ENCODE results near the gene AATK.
A peak's percentile ranks its signal among the peaks of the same experiment; 100 is the strongest.

AATK gene

GRCh38 chr17:81143200-81143527 lies 22.9 kb downstream of the AATK start:
- DNase-seq (ENCODE audit: low read depth): no peak

GRCh38 chr17:81142301-81143199 lies 23.5 kb downstream of the AATK start:
- DNase-seq (ENCODE audit: low read depth): peak; percentile 71

- DNase-seq (ENCODE audit: low read depth): no peak
These were observed 25.3 kb downstream of the AATK start for GRCh38 chr17:81140695-81141094.

GRCh38 chr17:81140018-81140417 lies 26.0 kb downstream of the AATK start:
- DNase-seq (ENCODE audit: low read depth): no peak

GRCh38 chr17:81139428-81139827 lies 26.6 kb downstream of the AATK start:
- no peak for DNase-seq (ENCODE audit: low read depth)

GRCh38 chr17:81138500-81138899 lies 27.5 kb downstream of the AATK start:
- DNase-seq (ENCODE audit: low read depth): no peak

- no peak for DNase-seq (ENCODE audit: low read depth)
These were observed 27.9 kb downstream of the AATK start for GRCh38 chr17:81138083-81138482.

- no peak for DNase-seq (ENCODE audit: low read depth)
These were observed 28.8 kb downstream of the AATK start for GRCh38 chr17:81137248-81137647.

GRCh38 chr17:81136366-81136765 lies 29.7 kb downstream of the AATK start:
- DNase-seq (ENCODE audit: low read depth): no peak

- DNase-seq (ENCODE audit: low read depth): no peak
These were observed 30.3 kb downstream of the AATK start for GRCh38 chr17:81135505-81136278.

GRCh38 chr17:81134064-81134781 lies 31.8 kb downstream of the AATK start:
- no peak for DNase-seq (ENCODE audit: low read depth)

- DNase-seq (ENCODE audit: low read depth): no peak
These were observed 33.0 kb downstream of the AATK start for GRCh38 chr17:81132770-81133723.

- no peak for DNase-seq (ENCODE audit: low read depth)
These were observed 33.9 kb downstream of the AATK start for GRCh38 chr17:81132197-81132540.

GRCh38 chr17:81131486-81132196 lies 34.4 kb downstream of the AATK start:
- DNase-seq (ENCODE audit: low read depth): no peak

- DNase-seq (ENCODE audit: low read depth): no peak
These were observed 35.3 kb downstream of the AATK start for GRCh38 chr17:81130385-81131361.

GRCh38 chr17:81129711-81130367 lies 36.2 kb downstream of the AATK start:
- DNase-seq (ENCODE audit: low read depth): no peak

- no peak for DNase-seq (ENCODE audit: low read depth)
These were observed 36.7 kb downstream of the AATK start for GRCh38 chr17:81129289-81129688.

GRCh38 chr17:81128774-81129173 lies 37.2 kb downstream of the AATK start:
- DNase-seq (ENCODE audit: low read depth): no peak

GRCh38 chr17:81128338-81128737 lies 37.7 kb downstream of the AATK start:
- DNase-seq (ENCODE audit: low read depth): no peak
